Right lobe of liver (tissue), 4 donors: ENCODE results near the gene CAPN12.

ENCODE experiments used
- POLR2A ChIP-seq: fragments of 450-650 bp; IDR thresholded peaks from one replicate; pipeline ENCODE4 v1.6.1; 2017; ENCODE audit warnings: antibody characterized with exemption, mild to moderate bottlenecking
- TF ChIP-seq, protein P1 (sequence below), 4 donors: fragments of 200-600 bp in 3 of 4; fragments of 450-650 bp in 1 of 4; IDR thresholded peaks; one replicate each; pipeline versions ENCODE4 v1.5.1 to v1.8.0; 2016 to 2022; ENCODE audit warnings: antibody characterized with exemption in 4 of 4, mild to moderate bottlenecking in 2 of 4
- donor health status: DM: no; HTN: no; CAD: no.
- donor health status: DM: no; HTN: no; CAD: no.
- donor health status: DM: no; HTN: yes; CAD: no.

DNA sequence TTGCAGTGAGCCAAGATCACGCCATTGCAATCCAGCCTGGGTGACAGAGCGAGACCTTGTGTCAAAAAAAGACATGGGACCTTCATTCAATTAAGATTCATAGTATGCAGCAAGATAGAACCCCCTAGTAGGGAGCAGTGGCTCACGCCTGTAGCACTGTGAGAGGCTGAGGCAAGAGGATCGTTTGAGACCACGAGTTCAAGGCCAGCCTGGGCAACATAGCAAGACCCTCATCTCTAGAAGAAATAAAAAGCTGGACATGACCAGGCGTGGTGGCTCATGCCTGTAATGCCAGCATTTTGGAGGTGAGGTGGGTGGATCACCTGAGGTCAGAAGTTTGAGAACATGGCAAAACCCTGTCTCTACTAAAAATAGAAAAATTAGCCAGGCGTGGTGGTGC, 36.2 kb upstream of the CAPN12 start:
- TF ChIP-seq, protein P1, sequence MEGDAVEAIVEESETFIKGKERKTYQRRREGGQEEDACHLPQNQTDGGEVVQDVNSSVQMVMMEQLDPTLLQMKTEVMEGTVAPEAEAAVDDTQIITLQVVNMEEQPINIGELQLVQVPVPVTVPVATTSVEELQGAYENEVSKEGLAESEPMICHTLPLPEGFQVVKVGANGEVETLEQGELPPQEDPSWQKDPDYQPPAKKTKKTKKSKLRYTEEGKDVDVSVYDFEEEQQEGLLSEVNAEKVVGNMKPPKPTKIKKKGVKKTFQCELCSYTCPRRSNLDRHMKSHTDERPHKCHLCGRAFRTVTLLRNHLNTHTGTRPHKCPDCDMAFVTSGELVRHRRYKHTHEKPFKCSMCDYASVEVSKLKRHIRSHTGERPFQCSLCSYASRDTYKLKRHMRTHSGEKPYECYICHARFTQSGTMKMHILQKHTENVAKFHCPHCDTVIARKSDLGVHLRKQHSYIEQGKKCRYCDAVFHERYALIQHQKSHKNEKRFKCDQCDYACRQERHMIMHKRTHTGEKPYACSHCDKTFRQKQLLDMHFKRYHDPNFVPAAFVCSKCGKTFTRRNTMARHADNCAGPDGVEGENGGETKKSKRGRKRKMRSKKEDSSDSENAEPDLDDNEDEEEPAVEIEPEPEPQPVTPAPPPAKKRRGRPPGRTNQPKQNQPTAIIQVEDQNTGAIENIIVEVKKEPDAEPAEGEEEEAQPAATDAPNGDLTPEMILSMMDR (IDR thresholded peaks at IDR 0.05), result no peak
- TF ChIP-seq POLR2A, result no peak
